Uterus (tissue), 4 donors: ENCODE data around the gene ASMT. TPM values are rescaled to one million over a fixed set of nuclear protein-coding genes. Genes with fewer than 3 reads are reported as not detected.
"Not testable (repeated sequence)": the region's sequence is repeated elsewhere in the genome, so short reads cannot be mapped to it uniquely, and the experiment has no call there.

Source experiments
- DNase-seq, 2 donors: peaks; one replicate each; pipeline ENCODE4 v3.0.0-alpha.2; 2019 to 2020
- H3K27ac ChIP-seq, 2 donors: fragments of 200-600 bp; sonication (generic); 1 replicate in 1 of 2; 2 replicates in 1 of 2; pipeline ENCODE4 v1.5.1; 2016 to 2018
- H3K27me3 ChIP-seq, 2 donors: fragments of 200-600 bp; sonication (generic); one replicate each; pipeline ENCODE4 v1.5.1; 2018 to 2019; ENCODE audit warnings: control low read depth in 1 of 2
- H3K36me3 ChIP-seq, 2 donors: fragments of 200-600 bp; sonication (generic); one replicate each; pipeline ENCODE4 v1.5.1; 2019; ENCODE audit warnings: control low read depth in 1 of 2
- H3K4me1 ChIP-seq, 2 donors: fragments of 200-600 bp; sonication (generic); one replicate each; pipeline ENCODE4 v1.5.1; 2018 to 2019; ENCODE audit warnings: control low read depth in 1 of 2
- H3K4me3 ChIP-seq, 2 donors: fragments of 200-600 bp; sonication (generic); 1 replicate in 1 of 2; 2 replicates in 1 of 2; pipeline ENCODE4 v1.5.1; 2018 to 2019; ENCODE audit warnings: mild to moderate bottlenecking in 1 of 2
- H3K9me3 ChIP-seq, 2 donors: fragments of 200-600 bp; sonication (generic); one replicate each; pipeline ENCODE4 v1.5.1; 2019; ENCODE audit warnings: control low read depth in 1 of 2
- POLR2A ChIP-seq, 2 donors: fragments of 450-650 bp; IDR thresholded peaks; one replicate each; pipeline ENCODE4 v1.6.1; 2016; ENCODE audit warnings: antibody characterized with exemption in 2 of 2, mild to moderate bottlenecking in 1 of 2, moderate library complexity in 1 of 2
- intact Hi-C: fragments of 100-400 bp; cut with DNase I; formaldehyde crosslinking; loops from one replicate; pipeline ENCODE4 v1.15.1; 2023; ENCODE audit warnings: low total_unique reads
- total RNA-seq, 4 donors: library from RNA; depleted of rRNA in 3 of 4; stranded (reverse); fragments of >200 nt in 3 of 4; gene quantifications; one replicate each; pipeline versions ENCODE4 v1.1.0 to v1.2.4, GENCODE V29; 2014 to 2023
- TF ChIP-seq, protein P1 (sequence below), 4 experiments: fragments of 200-600 bp in 2 of 4; fragments of 450-650 bp in 2 of 4; sonication (generic) in 2 of 4; IDR thresholded peaks; one replicate each; pipeline ENCODE4 v1.5.1; 2016 to 2019; ENCODE audit warnings: antibody characterized with exemption in 4 of 4, mild to moderate bottlenecking in 2 of 4, moderate library complexity in 1 of 4
- donor health status: DM: yes; HTN: yes; CAD: no.

Gene ASMT
- total RNA-seq, 4 donors from 2014 or later, result 0.21 to 2.6 TPM; not detected in 2

DNA sequence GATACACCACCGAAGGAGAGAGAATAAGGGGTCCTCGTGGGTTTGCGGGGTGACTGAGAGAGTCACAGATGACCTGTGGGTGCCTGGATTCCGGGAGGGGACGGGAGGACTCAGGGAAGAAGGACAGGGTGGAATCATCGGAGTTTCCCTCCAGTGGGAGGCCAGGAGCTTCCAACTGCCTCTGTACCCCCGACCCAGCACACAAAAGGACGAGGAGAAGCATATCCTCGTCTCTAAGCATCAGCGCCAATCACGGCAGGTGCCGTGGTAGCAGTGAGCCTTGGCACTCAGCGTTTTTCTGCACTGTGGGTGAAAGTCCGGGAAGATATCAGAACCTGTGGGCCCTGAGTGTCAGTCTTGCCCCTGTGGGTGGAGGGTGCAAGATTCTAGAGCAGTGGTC lies 62.0 kb downstream of the ASMT start:
- intact Hi-C loops, result no loop called here
- DNase-seq, result no peak
- H3K27me3 ChIP-seq, result no peaks in the 10 kb centered on the region
- H3K36me3 ChIP-seq, result no peaks in the 10 kb centered on the region
- no peaks in the 10 kb centered on the region for H3K9me3 ChIP-seq
- no peaks in the 10 kb centered on the region for H3K4me1 ChIP-seq
- no peak overlapping the region for H3K27ac ChIP-seq
- TF ChIP-seq POLR2A (IDR thresholded peaks at IDR 0.05), result no peak
- TF ChIP-seq, protein P1, sequence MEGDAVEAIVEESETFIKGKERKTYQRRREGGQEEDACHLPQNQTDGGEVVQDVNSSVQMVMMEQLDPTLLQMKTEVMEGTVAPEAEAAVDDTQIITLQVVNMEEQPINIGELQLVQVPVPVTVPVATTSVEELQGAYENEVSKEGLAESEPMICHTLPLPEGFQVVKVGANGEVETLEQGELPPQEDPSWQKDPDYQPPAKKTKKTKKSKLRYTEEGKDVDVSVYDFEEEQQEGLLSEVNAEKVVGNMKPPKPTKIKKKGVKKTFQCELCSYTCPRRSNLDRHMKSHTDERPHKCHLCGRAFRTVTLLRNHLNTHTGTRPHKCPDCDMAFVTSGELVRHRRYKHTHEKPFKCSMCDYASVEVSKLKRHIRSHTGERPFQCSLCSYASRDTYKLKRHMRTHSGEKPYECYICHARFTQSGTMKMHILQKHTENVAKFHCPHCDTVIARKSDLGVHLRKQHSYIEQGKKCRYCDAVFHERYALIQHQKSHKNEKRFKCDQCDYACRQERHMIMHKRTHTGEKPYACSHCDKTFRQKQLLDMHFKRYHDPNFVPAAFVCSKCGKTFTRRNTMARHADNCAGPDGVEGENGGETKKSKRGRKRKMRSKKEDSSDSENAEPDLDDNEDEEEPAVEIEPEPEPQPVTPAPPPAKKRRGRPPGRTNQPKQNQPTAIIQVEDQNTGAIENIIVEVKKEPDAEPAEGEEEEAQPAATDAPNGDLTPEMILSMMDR (IDR thresholded peaks at IDR 0.05), result no peak
- no peak overlapping the region for H3K4me3 ChIP-seq

DNA sequence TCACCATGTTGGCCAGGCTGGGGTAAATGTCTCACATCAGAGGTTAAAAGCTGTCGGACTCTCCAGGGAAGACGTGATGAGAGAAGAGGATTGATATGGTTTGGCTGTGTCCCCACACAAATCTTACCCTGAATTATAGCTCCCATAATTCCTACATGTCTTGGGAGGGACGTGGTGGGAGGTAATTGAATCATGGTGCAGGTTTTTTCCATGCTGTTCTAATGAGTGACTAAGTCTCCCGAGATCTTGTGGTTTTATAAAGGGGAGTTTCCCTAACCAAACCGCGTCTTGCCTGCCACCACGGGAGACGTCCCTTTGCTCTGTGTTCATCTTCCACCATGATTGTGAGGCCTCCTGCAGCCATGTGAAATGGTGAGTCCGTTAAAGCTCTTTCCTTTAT lies 64.4 kb downstream of the ASMT start:
- intact Hi-C loops, result no loop called here
- no peaks in the 10 kb centered on the region for H3K36me3 ChIP-seq
- TF ChIP-seq, protein P1 (IDR thresholded peaks at IDR 0.05), result no peak
- no peak for TF ChIP-seq POLR2A (IDR thresholded peaks at IDR 0.05)

DNA sequence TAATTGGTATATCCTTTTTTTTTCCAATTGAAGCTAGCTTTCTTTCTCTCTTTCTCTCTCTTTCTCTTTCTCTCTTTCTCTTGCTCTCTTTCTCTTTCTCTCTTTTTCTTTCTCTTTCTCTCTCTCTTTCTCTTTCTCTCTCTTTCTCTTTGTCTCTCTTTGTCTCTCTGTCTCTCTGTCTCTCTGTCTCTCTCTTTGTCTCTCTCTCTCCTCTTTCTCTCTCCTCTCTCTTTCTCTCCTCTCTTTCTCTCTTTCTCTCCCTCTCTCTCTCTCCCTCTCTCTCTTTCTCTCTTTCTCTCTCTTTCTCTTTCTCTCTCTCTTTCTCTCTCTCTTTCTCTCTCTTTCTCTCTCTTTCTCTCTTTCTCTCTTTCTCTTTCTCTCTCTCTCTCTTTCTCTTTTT lies 66.6 kb downstream of the ASMT start:
- Histone ChIP-seq H3K4me3 (no peak overlapping the region), H3K27me3 (no peaks in the 10 kb centered on the region), H3K36me3 (no peaks in the 10 kb centered on the region), H3K9me3 (no peaks in the 10 kb centered on the region), H3K4me1 (no peaks in the 10 kb centered on the region), H3K27ac (no peak overlapping the region)
- intact Hi-C loops, result no loop called here
- TF ChIP-seq POLR2A (IDR thresholded peaks at IDR 0.05), result no peak
- TF ChIP-seq, protein P1 (IDR thresholded peaks at IDR 0.05), result no peak
- no peak for DNase-seq

More for the DNA sequence above, 64.4 kb downstream of the ASMT start:
- no peak for DNase-seq
- no peaks in the 10 kb centered on the region for H3K9me3 ChIP-seq
- H3K27ac ChIP-seq, result no peak overlapping the region
- no peaks in the 10 kb centered on the region for H3K4me1 ChIP-seq
- H3K4me3 ChIP-seq, result no peak overlapping the region
- H3K27me3 ChIP-seq, result no peaks in the 10 kb centered on the region

DNA sequence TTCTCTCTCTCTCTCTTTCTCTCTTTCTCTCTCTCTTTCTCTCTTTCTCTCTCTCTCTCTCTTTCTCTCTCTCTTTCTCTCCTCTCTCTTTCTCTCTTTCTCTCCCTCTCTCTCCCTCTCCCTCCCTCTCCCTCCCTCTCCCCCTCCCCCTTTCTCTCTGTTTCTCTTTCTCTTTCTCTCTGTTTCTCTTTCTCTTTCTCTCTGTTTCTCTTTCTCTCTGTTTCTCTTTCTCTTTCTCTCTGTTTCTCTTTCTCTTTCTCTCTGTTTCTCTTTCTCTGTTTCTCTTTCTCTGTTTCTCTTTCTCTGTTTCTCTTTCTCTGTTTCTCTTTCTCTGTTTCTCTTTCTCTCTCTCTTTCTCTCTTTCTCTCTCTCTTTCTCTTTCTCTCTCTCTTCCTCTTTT lies 67.0 kb downstream of the ASMT start:
- intact Hi-C loops, H3K9me3 ChIP-seq: not testable (repeated sequence)

DNA sequence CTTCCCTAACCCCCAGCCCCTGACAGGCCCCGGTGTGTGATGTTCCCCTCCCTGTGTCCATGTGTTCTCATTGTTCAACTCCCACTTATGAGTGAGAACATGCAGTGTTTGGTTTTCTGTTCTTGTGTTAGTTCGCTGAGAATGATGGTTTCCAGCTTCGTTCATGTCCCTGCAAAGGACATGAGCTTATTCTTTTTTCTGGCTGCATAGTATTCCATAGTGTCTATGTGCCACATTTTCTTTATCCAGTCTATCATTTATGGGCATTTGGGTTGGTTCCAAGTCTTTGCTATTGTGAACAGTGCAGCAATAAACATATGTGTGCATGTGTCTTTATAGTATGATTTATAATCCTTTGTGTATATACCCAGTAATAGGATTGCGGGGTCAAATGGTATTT lies 67.6 kb downstream of the ASMT start:
- H3K9me3 ChIP-seq, intact Hi-C loops, H3K4me1 ChIP-seq, DNase-seq, H3K27me3 ChIP-seq, H3K36me3 ChIP-seq, H3K4me3 ChIP-seq, H3K27ac ChIP-seq: not testable (repeated sequence)

More for the DNA sequence above, 67.0 kb downstream of the ASMT start:
- H3K36me3 ChIP-seq, DNase-seq, H3K27ac ChIP-seq, H3K4me3 ChIP-seq, H3K4me1 ChIP-seq, H3K27me3 ChIP-seq: not testable (repeated sequence)

DNA sequence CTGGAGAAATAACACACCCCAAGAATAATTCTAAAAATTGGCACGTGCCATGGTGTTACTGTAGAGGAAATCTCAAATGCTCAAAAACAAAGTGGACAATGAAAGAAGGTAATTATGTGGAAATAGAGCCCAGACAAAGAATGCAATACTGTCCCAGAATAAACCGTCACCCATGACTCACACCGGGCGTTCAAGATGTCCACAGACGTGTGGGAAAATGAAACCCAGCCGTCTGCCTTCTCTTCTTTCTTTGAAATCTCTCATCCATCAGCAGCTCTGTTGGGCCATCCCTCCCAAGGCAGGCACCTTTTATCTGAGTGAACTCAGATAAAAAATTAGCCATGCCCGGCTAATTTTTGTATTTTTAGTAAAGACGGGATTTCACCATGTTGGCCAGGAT lies 70.0 kb downstream of the ASMT start:
- H3K27ac ChIP-seq, H3K27me3 ChIP-seq, H3K4me1 ChIP-seq, H3K4me3 ChIP-seq, intact Hi-C loops, DNase-seq, H3K36me3 ChIP-seq, H3K9me3 ChIP-seq: not testable (repeated sequence)

DNA sequence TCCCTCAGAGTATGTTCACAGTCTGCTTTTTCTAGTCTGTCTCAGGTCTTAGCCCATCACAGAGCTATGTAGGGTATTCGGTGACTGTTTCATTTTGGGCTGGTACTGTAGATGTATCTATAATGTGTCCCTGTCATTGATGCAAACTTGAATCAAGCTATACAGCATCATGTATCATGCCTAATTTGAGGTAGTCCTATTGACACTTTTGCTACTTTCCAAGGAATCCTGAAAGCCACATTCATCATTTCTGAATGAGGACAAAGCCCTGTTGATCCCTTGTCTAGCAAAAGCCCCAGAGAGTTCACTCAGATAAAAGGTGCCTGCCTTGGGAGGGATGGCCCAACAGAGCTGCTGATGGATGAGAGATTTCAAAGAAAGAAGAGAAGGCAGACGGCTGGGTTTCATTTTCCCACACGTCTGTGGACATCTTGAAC lies 70.6 kb downstream of the ASMT start:
- H3K4me3 ChIP-seq, H3K27ac ChIP-seq, DNase-seq, H3K9me3 ChIP-seq, intact Hi-C loops, H3K4me1 ChIP-seq, H3K27me3 ChIP-seq, H3K36me3 ChIP-seq: not testable (repeated sequence)
